Measurements from ENCODE around the gene RRP12.
"Not testable (repeated sequence)": the region's sequence is repeated elsewhere in the genome, so short reads cannot be mapped to it uniquely, and the experiment has no call there.

- TF ChIP-seq CTCF, POLR2A (IDR thresholded peaks at IDR 0.05): not testable (repeated sequence)
These were observed 22.6 kb upstream of the RRP12 start for GRCh38 chr10:97423757-97424098.
